ENCODE results near the gene FRMD4A.

The FRMD4A gene

DNA sequence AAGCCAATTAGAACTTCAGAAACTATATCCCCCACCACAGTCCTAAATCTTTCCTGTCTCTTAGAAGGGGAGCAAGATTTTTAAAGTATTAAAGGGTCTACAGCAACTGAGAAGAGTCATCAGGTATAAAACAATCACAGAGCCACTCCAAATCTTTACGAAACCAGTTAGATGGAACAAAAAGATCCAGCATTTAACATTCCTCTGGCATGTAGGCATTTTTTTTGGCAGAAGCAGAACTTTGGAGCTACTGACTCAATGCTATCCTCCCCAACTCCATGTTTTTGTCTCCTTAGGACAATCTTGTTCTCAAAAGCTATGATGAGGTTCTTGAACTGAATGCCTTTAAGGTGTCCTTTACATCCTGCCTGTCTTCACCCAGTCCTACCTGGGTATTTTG is 410.7 kb downstream of the FRMD4A start:
- Histone ChIP-seq H3K36me3 (ENCODE audit: insufficient read depth, low read length) (no peaks in the 10 kb centered on the region), H3K9ac (ENCODE audit: low read depth, low read length) (no peak overlapping the region), H3K27me3 (ENCODE audit: insufficient read depth, low read length) (no peaks in the 10 kb centered on the region), H3K4me1 (ENCODE audit: insufficient read depth, low read length) (0 out of 2 replicates have a peak, but pooled peaks cover 4% of the 10 kb centered on the region), H3K9me3 (ENCODE audit: insufficient read depth, low read depth, low read length) (no peaks in the 10 kb centered on the region), H3K27ac (ENCODE audit: low read depth, low read length) (no peak overlapping the region), H3K4me3 (ENCODE audit: low read length) (no peak overlapping the region)
- WGBS = 97% methylated on average over 1 of the region's 1 CpG

DNA sequence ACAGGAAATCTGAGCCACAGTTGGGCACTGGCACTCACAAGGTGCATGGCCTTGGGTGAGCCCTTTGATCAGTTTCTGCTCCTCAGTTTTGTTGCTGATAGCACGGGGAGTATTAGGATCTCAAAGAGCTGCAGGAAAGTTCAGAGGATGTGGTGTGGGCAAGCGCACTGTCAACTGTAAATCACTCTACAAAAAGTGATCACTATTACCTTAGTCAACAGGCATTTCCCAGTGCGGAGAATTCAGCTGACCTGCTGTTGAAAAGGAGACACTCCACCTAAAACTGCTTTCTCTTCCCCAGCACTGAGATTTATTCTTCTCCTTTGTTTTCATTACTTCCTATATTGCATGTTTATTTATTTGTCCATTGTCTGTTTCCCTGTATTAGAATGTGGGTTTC is 412.9 kb downstream of the FRMD4A start:
- Histone ChIP-seq H3K9ac (ENCODE audit: low read depth, low read length) (no peak overlapping the region), H3K36me3 (ENCODE audit: insufficient read depth, low read length) (no peaks in the 10 kb centered on the region), H3K27ac (ENCODE audit: low read depth, low read length) (no peak overlapping the region), H3K4me1 (ENCODE audit: insufficient read depth, low read length) (0 out of 2 replicates have a peak, but pooled peaks cover 4% of the 10 kb centered on the region), H3K27me3 (ENCODE audit: insufficient read depth, low read length) (no peaks in the 10 kb centered on the region), H3K4me3 (ENCODE audit: low read length) (no peak overlapping the region), H3K9me3 (ENCODE audit: insufficient read depth, low read depth, low read length) (no peaks in the 10 kb centered on the region)
- 91% methylated on average over 3 of the region's 3 CpGs for WGBS

DNA sequence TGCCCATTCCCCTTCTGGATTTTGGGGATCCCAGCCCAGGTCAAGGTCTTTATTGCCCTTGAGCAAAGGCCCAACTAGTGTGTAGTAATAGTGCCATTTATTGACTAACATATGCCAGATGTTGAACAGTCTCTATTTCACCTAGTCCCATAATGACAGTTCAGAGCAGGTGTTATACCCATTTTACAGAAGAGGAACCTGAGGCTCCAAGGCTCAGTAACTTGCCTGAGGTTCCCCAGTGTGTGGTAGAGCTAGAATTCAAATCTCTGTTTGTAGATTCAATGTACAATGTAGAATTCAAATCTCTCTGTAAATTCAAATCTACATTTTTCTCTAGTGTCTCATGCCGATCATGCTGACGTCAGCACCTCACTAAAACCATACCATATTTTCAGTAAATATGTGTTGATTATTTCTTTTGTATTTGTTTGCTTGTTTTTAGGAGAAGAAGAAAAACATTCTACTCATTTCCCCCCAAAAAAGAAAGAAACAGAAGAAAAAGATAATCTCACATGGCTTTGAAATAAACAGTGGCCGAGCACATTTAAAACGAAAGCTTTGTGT is 414.3 kb downstream of the FRMD4A start:
- H3K27me3 ChIP-seq (ENCODE audit: insufficient read depth, low read length) = no peaks in the 10 kb centered on the region
- no peak overlapping the region for H3K27ac ChIP-seq (ENCODE audit: low read depth, low read length)
- 96% methylated on average over 2 of the region's 4 CpGs for WGBS
- no peaks in the 10 kb centered on the region for H3K36me3 ChIP-seq (ENCODE audit: insufficient read depth, low read length)
- H3K4me3 ChIP-seq (ENCODE audit: low read length) = no peak overlapping the region
- H3K4me1 ChIP-seq (ENCODE audit: insufficient read depth, low read length) = peaks cover 4% of the 10 kb centered on the region; the same call in 1 of the 2 replicates
- H3K9ac ChIP-seq (ENCODE audit: low read depth, low read length) = no peak overlapping the region
- H3K9me3 ChIP-seq (ENCODE audit: insufficient read depth, low read depth, low read length) = no peaks in the 10 kb centered on the region

DNA sequence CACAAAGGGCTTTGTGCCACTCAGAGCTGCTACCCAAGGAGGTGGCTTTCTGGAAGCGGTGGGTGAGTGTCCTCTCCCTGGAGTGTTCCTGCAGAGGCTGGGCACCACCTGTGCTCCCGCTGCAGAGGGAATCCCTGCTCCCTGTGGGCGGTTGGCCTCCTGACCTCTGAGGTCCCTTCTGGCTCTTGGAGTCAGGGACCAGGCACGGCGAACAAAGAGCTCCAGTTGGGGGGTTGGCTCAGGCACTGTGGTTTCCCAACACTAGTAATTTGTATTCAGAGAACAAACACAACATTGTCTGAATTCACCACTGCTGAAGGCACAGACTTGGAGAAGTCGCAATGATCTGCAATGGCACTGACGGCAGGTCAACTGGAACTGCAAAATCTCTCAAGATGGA is 415.0 kb downstream of the FRMD4A start:
- WGBS = 90% methylated on average over 7 of the region's 7 CpGs
- Histone ChIP-seq H3K9ac (ENCODE audit: low read depth, low read length) (no peak overlapping the region), H3K9me3 (ENCODE audit: insufficient read depth, low read depth, low read length) (no peaks in the 10 kb centered on the region), H3K4me3 (ENCODE audit: low read length) (no peak overlapping the region), H3K36me3 (ENCODE audit: insufficient read depth, low read length) (no peaks in the 10 kb centered on the region), H3K4me1 (ENCODE audit: insufficient read depth, low read length) (peaks cover 4% of the 10 kb centered on the region; the same call in 1 of the 2 replicates), H3K27ac (ENCODE audit: low read depth, low read length) (no peak overlapping the region), H3K27me3 (ENCODE audit: insufficient read depth, low read length) (no peaks in the 10 kb centered on the region)

DNA sequence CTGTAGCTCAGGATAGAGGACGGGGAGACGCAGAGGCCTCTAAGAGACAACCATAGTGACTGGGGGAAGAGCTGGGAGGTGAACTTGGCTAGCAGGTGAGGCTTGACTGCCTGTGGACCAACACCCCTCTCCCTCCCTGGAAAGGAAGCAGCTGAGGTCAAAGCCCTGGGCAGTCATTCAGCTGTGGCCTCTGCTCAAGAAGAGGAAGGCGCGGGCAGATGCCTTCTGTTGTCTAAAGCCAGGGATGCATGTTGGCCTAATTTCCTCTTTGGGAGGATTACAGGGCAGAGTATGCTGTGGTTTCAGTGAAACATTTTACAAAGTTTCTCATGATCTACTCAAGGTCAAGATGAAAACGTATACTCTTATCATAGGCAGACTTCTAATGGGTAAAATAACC is 416.8 kb downstream of the FRMD4A start:
- Histone ChIP-seq H3K9ac (ENCODE audit: low read depth, low read length) (no peak overlapping the region), H3K4me3 (ENCODE audit: low read length) (no peak overlapping the region), H3K36me3 (ENCODE audit: insufficient read depth, low read length) (no peaks in the 10 kb centered on the region), H3K4me1 (ENCODE audit: insufficient read depth, low read length) (no peaks in the 10 kb centered on the region; the same call in 1 of the 2 replicates), H3K27ac (ENCODE audit: low read depth, low read length) (no peak overlapping the region), H3K9me3 (ENCODE audit: insufficient read depth, low read depth, low read length) (no peaks in the 10 kb centered on the region), H3K27me3 (ENCODE audit: insufficient read depth, low read length) (no peaks in the 10 kb centered on the region)
- 89% methylated on average over 5 of the region's 5 CpGs for WGBS

DNA sequence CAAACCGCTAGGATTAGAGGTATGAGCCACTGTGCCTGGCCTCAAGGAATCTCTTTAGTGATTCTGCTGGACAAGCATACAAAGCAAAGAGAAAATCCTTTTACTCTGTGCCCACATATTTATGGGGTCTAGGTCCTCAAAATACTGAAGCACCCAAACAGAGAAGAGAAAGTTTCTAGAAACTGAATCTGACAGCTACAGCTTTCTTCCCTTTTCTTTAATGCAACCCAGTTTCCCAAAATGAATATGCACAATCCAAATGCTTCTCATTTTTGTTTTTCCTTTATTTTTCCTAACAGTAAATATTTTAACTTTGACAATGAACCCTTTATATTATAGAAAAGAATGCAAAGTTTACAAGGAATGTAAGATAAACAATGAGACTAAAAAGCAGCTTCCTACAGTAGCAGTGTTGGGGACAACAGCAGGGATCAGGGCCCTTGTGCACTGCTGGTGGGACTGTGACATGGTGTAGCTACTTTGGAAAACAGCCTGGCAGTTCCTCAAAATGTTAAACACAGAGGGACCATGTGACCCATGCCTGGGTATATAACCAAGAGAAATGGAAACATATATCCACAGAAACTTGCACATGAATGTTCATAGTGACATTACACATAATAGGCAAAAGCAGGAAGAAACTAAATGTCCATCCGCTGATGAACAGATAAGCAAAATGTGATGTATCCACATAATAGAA is 418.8 kb downstream of the FRMD4A start:
- H3K36me3 ChIP-seq (ENCODE audit: insufficient read depth, low read length) = no peaks in the 10 kb centered on the region
- H3K4me3 ChIP-seq (ENCODE audit: low read length) = no peak overlapping the region
- no peak overlapping the region for H3K27ac ChIP-seq (ENCODE audit: low read depth, low read length)
- H3K9me3 ChIP-seq (ENCODE audit: insufficient read depth, low read depth, low read length) = no peaks in the 10 kb centered on the region
- WGBS = 78% methylated on average over 1 of the region's 2 CpGs
- H3K4me1 ChIP-seq (ENCODE audit: insufficient read depth, low read length) = no peaks in the 10 kb centered on the region; the same call in 1 of the 2 replicates
- H3K9ac ChIP-seq (ENCODE audit: low read depth, low read length) = no peak overlapping the region
- H3K27me3 ChIP-seq (ENCODE audit: insufficient read depth, low read length) = no peaks in the 10 kb centered on the region

DNA sequence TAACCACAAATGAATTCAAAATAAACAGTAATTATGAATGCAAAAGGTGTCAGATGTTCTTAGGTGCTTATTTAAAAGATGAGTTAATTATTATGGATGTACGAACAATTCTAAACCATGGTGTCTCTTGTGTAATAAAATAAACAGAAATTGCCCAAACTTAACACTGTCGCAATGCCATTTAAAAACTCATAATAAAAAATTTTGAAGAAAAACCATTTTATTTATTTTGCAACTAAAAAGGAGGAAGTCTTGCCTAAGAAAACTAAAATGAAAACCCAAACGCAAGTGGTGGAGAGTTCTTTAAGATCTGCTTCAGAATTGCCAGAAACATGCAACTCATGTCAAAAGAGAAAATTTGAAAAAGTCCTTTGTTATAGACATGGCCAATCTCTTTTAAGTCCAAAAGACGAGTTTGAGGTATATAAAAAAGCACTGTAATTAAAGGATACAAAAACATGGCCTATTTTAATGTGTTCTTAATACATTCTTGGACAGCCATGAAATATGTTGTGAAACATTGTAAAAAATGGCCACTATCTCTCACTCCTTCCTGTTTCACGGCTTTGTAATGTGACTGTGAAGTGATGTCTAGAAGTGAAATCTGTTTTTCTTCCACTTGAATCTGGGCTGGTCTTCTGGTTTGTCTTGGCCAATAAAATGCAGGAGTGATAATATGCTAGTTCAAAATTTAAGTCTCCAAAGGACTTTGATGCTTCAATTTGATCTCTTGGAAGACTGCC is 421.0 kb downstream of the FRMD4A start:
- WGBS = 93% methylated on average over 4 of the region's 5 CpGs

DNA sequence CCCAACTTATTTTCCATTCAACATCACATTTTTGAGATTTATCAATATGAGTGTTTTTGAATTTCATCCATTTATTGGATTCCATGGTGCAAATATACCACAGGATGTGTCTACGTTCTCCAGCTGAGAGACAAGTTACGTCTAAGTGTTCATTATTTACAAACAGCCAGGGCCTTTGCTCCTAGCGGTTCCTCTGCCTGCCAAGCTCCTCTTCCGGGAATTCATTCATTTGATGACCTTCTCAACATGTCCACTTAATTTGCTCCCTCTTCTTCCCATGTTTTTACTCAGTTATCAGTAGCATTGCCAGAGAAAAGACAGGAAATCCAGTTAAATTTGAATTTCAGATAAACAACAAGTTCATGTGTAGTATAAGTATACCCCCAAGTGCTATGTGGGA is 422.2 kb downstream of the FRMD4A start:
- H3K9me3 ChIP-seq (ENCODE audit: insufficient read depth, low read depth, low read length) = no peaks in the 10 kb centered on the region
- H3K4me1 ChIP-seq (ENCODE audit: insufficient read depth, low read length) = peaks cover 8% of the 10 kb centered on the region
- no peak overlapping the region for H3K27ac ChIP-seq (ENCODE audit: low read depth, low read length)
- no peak overlapping the region for H3K4me3 ChIP-seq (ENCODE audit: low read length)
- WGBS = 88% methylated on average over 4 of the region's 4 CpGs
- no peaks in the 10 kb centered on the region for H3K27me3 ChIP-seq (ENCODE audit: insufficient read depth, low read length)
- no peaks in the 10 kb centered on the region for H3K36me3 ChIP-seq (ENCODE audit: insufficient read depth, low read length)
- H3K9ac ChIP-seq (ENCODE audit: low read depth, low read length) = no peak overlapping the region

More for the DNA sequence above, 421.0 kb downstream of the FRMD4A start:
- no peak overlapping the region for H3K4me3 ChIP-seq (ENCODE audit: low read length)
- H3K9me3 ChIP-seq (ENCODE audit: insufficient read depth, low read depth, low read length) = no peaks in the 10 kb centered on the region
- no peaks in the 10 kb centered on the region for H3K27me3 ChIP-seq (ENCODE audit: insufficient read depth, low read length)
- H3K4me1 ChIP-seq (ENCODE audit: insufficient read depth, low read length) = no peaks in the 10 kb centered on the region; the same call in 1 of the 2 replicates
- no peaks in the 10 kb centered on the region for H3K36me3 ChIP-seq (ENCODE audit: insufficient read depth, low read length)
- no peak overlapping the region for H3K27ac ChIP-seq (ENCODE audit: low read depth, low read length)
- no peak overlapping the region for H3K9ac ChIP-seq (ENCODE audit: low read depth, low read length)

DNA sequence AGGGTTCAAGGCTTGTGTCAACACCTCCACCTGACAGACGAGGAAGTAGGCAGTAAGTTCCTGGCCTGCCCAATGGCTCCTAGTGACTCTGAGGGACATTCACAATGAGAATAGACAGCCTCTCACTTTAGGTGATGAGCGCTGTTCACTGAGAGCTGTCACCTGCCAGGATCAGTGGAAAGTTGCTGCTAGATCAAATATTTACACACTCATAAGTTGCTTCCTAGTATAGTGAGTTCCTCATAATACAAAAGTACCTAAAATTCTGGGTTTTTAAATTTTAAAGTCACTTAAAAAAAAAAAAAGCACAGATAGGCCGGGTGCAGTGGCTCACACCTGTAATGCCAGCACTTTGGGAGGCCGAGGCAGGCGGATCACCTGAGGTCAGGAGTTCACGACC is 423.2 kb downstream of the FRMD4A start:
- Histone ChIP-seq H3K4me3 (ENCODE audit: low read length) (no peak overlapping the region), H3K9ac (ENCODE audit: low read depth, low read length) (no peak overlapping the region), H3K27me3 (ENCODE audit: insufficient read depth, low read length) (no peaks in the 10 kb centered on the region), H3K9me3 (ENCODE audit: insufficient read depth, low read depth, low read length) (no peaks in the 10 kb centered on the region), H3K4me1 (ENCODE audit: insufficient read depth, low read length) (peaks cover 8% of the 10 kb centered on the region), H3K27ac (ENCODE audit: low read depth, low read length) (no peak overlapping the region), H3K36me3 (ENCODE audit: insufficient read depth, low read length) (no peaks in the 10 kb centered on the region)
- 90% methylated on average over 6 of the region's 6 CpGs for whole genome bisulfite sequencing

DNA sequence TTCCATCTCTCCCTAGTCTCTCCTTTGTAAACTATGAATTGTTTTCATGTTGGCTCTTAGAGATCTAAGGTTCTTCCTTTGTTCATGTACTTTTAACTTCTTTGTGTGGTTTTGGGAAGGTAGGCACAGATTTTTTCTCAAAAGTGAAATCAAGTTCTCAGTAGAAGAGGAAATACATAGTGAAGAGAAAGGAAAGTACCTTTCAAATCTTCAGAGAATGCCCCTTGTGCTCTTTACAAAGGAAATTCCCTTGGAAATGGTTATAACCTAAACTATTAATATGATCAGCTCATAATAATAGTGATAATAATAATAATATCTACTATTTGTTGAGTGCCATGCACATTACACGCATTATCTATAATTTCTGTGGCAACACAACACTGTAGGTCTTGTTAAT is 425.4 kb downstream of the FRMD4A start:
- H3K36me3 ChIP-seq (ENCODE audit: insufficient read depth, low read length) = no peaks in the 10 kb centered on the region
- H3K9me3 ChIP-seq (ENCODE audit: insufficient read depth, low read depth, low read length) = no peaks in the 10 kb centered on the region
- no peak overlapping the region for H3K4me3 ChIP-seq (ENCODE audit: low read length)
- WGBS = no CpG with 5 or more reads among the region's 1 CpG
- no peaks in the 10 kb centered on the region for H3K27me3 ChIP-seq (ENCODE audit: insufficient read depth, low read length)
- H3K9ac ChIP-seq (ENCODE audit: low read depth, low read length) = no peak overlapping the region
- H3K27ac ChIP-seq (ENCODE audit: low read depth, low read length) = no peak overlapping the region
- peaks cover 8% of the 10 kb centered on the region for H3K4me1 ChIP-seq (ENCODE audit: insufficient read depth, low read length)

DNA sequence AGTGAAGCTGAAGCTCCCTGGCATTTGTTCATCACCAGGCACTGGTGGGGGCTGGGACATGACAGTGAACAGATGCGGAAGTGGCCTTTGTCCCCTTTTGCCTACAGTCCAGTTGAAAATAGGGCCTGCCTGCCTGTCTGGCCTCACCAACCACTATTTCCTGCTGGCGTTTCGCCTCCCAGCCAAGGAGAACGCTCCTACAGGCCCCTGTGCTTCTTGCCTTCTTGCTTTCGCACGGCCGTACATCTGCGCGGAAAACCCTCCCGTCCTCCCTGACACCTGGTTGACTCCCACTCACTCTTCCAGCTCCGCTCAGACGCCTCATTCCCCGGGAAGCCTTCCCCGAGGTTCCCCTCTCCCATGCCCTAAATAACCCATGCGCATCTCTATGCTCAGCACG is 426.7 kb downstream of the FRMD4A start:
- peaks cover 8% of the 10 kb centered on the region for H3K4me1 ChIP-seq (ENCODE audit: insufficient read depth, low read length)
- WGBS = 62% methylated on average over 16 of the region's 16 CpGs

More for the DNA sequence above, 426.7 kb downstream of the FRMD4A start:
- Histone ChIP-seq H3K36me3 (ENCODE audit: insufficient read depth, low read length) (no peaks in the 10 kb centered on the region), H3K27me3 (ENCODE audit: insufficient read depth, low read length) (no peaks in the 10 kb centered on the region), H3K9me3 (ENCODE audit: insufficient read depth, low read depth, low read length) (no peaks in the 10 kb centered on the region), H3K27ac (ENCODE audit: low read depth, low read length) (no peak overlapping the region), H3K4me3 (ENCODE audit: low read length) (no peak overlapping the region; the same call in 1 of the 2 replicates), H3K9ac (ENCODE audit: low read depth, low read length) (no peak overlapping the region)

Measured in HUES64 (cell line).